Kidney epithelial cell (primary cell): ENCODE results near the gene SPECC1. TPM values are rescaled to one million over a fixed set of nuclear protein-coding genes. Genes with fewer than 3 reads are reported as not detected.
"Not testable (repeated sequence)": the region's sequence is repeated elsewhere in the genome, so short reads cannot be mapped to it uniquely, and the experiment has no call there.

Source experiments
- DNase-seq: peaks from one replicate; pipeline ENCODE4 v3.0.0-alpha.2; 2010; ENCODE audit warnings: low read depth
- H3K27me3 ChIP-seq: 2 replicates; pipeline ENCODE4 v1.6.0; 2011; ENCODE audit warnings: low read length; ENCODE audit not compliant: control insufficient read depth, insufficient read depth
- H3K36me3 ChIP-seq: 2 replicates; pipeline ENCODE4 v1.5.1; 2011; ENCODE audit warnings: low read length; ENCODE audit not compliant: control insufficient read depth, insufficient read depth
- H3K4me3 ChIP-seq: 2 replicates; pipeline ENCODE4 v1.5.1; 2011; ENCODE audit warnings: low read depth, mild to moderate bottlenecking, control low read depth, low read length
- total RNA-seq: library from RNA; depleted of rRNA; stranded (reverse); fragments of >200 nt; gene quantifications from 2 replicates; pipeline ENCODE4 v1.2.3, GENCODE V29; 2015
- TF ChIP-seq, protein P1 (sequence below): IDR thresholded peaks from 2 replicates; pipeline ENCODE4 v1.5.1; 2011; ENCODE audit warnings: mild to moderate bottlenecking, moderate library complexity, low read length, control low read depth, inconsistent platforms; ENCODE audit not compliant: insufficient read depth, poor library complexity, severe bottlenecking

SPECC1 gene
- total RNA-seq, 1 donor from 2014 or later, result 62.3 TPM

DNA sequence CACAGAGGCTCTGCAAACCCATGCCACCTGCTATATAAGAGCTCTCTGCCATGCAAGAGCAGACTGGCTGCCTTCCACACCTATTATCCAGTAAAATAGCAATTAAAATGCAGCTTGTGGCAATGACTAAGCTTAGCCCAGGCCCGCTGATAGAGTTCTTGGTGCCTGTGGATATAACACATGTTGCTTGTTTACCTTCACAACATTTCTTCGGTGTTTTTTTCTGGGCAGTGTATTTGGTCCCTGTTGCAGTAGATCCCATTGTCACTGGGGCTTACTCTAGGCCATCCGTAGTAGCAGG is 63.5 kb downstream of the SPECC1 start:
- no peak for DNase-seq
- Histone ChIP-seq H3K36me3 (no peaks in the 10 kb centered on the region), H3K4me3 (no peak overlapping the region), H3K27me3 (peaks cover 3% of the 10 kb centered on the region)
- TF ChIP-seq, protein P1, sequence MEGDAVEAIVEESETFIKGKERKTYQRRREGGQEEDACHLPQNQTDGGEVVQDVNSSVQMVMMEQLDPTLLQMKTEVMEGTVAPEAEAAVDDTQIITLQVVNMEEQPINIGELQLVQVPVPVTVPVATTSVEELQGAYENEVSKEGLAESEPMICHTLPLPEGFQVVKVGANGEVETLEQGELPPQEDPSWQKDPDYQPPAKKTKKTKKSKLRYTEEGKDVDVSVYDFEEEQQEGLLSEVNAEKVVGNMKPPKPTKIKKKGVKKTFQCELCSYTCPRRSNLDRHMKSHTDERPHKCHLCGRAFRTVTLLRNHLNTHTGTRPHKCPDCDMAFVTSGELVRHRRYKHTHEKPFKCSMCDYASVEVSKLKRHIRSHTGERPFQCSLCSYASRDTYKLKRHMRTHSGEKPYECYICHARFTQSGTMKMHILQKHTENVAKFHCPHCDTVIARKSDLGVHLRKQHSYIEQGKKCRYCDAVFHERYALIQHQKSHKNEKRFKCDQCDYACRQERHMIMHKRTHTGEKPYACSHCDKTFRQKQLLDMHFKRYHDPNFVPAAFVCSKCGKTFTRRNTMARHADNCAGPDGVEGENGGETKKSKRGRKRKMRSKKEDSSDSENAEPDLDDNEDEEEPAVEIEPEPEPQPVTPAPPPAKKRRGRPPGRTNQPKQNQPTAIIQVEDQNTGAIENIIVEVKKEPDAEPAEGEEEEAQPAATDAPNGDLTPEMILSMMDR, result no peak

DNA sequence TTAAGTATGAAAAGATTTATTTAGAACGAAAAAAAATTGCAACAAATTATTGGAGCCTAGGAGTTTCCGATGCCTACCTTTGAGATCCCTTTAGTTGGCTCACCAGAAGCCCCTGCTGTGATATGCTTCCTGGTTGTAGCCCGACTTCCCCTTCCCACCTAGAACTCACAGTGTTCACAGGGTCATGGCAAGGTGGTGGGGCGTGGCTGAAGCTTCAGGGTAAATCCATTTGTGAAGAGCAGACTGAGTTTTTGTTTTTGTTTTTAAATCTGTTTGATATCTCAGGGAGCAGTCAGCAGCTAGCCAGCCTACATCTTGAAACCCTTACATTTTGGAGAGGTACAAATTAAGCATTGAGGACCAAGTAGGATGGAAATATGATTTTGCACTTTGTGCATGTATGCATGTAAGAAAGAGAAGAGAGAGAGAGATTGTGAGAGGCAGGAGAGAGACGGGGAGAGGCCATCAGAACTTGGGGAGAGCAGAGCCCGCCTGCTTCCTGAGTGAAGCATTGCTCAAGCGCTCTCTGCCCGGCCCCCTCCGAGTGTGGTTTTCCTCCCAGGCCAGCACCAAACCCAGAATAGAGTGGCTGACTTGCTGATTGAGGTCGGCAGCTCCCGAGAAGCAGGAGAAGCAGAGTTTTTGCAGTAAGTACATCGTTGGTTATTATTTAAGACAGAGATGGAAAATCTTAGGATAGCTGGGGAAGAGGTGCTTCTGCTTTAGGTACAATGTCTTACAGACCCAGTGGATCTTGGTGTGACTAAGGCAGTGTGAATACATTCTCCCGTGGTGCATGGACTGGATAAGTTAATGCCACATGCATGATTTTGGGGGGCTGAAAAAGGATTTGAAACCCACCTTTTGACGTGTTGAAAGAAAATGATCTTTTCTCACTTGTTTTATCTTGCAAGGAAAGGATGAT is 64.2 kb downstream of the SPECC1 start:
- H3K4me3 ChIP-seq, result no peak overlapping the region
- no peak for DNase-seq
- no peaks in the 10 kb centered on the region for H3K36me3 ChIP-seq
- TF ChIP-seq, protein P1, result no peak
- H3K27me3 ChIP-seq, result peaks cover 3% of the 10 kb centered on the region

GRCh38 chr17:20074001-20074400 is 64.8 kb downstream of the SPECC1 start:
- TF ChIP-seq, protein P1, result no peak
- H3K36me3 ChIP-seq, result no peaks in the 10 kb centered on the region

DNA sequence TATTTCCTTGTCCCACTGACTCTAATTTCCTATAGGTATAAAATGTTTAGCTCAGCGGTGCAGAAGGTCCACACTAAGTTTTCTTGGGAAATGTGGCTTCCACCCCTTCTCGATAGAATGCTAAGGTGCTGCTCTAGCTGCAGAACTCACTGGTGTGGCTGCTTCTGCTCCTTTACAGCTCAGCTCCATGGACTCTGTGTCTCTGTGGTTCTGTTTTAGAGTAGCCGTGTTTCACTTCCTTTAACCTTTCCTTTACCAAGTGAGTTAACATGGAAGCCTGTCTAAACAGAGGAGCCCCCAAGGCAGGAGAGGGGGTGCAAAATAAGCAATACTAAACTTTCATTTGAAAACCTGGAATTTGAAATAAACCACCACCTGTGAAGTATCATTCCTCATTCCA is 65.3 kb downstream of the SPECC1 start:
- H3K36me3 ChIP-seq, result no peaks in the 10 kb centered on the region
- TF ChIP-seq, protein P1, result no peak

More at GRCh38 chr17:20074001-20074400, 64.8 kb downstream of the SPECC1 start:
- DNase-seq, result no peak
- Histone ChIP-seq H3K27me3 (peaks cover 3% of the 10 kb centered on the region), H3K4me3 (no peak overlapping the region)

DNA sequence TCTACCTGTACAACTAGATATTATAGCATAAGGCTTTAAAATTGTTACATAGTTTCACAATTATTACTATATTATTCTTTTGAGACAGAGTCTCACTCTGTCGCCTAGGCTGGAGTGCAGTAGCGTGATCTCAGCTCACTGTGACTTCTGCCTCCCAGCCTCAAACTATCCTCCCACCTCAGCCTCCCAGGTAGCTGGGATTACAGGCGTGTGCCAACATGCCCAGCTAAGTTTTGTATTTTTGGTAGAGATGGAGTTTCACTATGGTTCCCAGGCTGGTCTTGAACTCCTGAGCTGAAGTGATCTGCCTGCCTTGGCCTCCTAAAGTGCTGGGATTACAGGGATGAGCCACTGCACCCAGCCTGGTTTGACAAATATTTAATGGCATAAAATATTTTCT is 67.0 kb downstream of the SPECC1 start:
- not testable (repeated sequence) for H3K4me3 ChIP-seq, H3K27me3 ChIP-seq, DNase-seq, H3K36me3 ChIP-seq

More for the DNA sequence above, 65.3 kb downstream of the SPECC1 start:
- DNase-seq, result no peak
- Histone ChIP-seq H3K4me3 (no peak overlapping the region), H3K27me3 (peaks cover 3% of the 10 kb centered on the region)

DNA sequence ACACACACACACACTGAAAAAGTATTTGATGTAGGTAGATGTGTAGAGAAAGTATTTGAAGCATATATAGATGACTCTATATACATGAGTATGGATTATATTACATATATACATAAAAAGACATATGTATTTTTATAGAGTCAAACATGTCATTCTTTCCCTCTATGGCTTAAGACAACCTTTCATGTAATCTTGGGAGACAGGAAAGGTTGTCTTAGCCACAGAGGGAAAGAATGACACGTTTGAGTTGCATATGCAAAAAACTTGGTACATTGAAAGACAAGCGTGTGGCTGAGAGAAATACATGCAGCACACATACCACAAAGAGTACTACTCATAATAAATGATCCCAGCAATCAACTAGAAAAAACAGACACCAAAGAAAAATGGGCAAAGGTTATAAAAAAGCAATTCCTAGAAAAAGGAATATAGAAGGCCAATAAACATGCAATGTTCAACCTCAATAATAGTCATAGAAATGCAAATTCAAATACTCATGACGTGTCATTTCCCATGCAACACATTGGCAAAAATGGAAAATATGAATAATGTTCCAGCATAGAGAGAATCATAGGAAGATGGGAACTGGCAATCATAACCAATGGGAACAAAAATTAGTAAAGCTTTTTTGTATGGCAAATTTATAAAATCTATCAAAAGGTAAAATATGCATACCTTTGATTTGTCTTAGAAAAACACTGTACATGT is 69.0 kb downstream of the SPECC1 start:
- Histone ChIP-seq H3K4me3 (no peak overlapping the region), H3K27me3 (no peaks in the 10 kb centered on the region), H3K36me3 (no peaks in the 10 kb centered on the region)
- DNase-seq, result no peak
- TF ChIP-seq, protein P1, result no peak
